Measurements from ENCODE around the gene SSR3.
A peak's percentile ranks its signal among the peaks of the same experiment; 100 is the strongest.

The SSR3 gene

GRCh38 chr3:156548902-156549301, 6.0 kb downstream of the SSR3 start:
- TF ChIP-seq ZNF8 (CRISPR knock-in tag; IDR thresholded peaks at IDR 0.05) (no peak), CREB5 (CRISPR knock-in tag; IDR thresholded peaks at IDR 0.05; ENCODE audit: low read depth) (no peak), ZFP3 (CRISPR knock-in tag; IDR thresholded peaks at IDR 0.05) (no peak), TSHZ2 (CRISPR knock-in tag; IDR thresholded peaks at IDR 0.05) (no peak)
- ATAC-seq, result no peak

DNA sequence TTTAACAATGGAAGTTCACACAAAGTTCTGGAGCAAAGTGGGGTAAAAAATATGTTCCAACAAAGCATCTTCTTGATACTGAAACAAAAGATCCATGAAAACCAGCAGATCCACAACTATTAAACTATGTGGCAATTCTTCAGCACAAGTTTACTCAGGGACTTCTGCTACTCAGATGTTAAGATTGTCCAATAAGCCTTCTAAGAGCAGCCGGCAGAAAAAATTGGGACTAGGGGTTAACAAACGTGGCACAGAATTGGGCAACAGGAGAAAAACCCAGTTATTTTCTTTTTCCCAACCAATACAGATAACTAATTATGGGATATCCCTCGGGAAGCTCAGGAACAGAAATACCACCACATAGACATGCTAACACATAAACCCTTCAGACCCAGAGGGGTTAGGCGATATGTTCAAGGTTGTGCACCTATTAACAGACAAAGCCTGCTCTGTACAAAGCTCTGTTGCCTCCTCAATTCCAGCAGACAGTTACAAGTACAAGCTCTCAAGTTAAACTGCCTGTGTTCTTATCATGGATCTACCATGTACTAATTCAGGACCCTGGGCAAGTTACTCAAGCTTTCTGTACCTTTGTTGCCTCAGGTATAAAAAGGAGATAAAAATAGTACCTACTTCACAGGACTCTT, 6.8 kb downstream of the SSR3 start:
- TF ChIP-seq BACH2 (CRISPR knock-in tag; IDR thresholded peaks at IDR 0.05; ENCODE audit: borderline replicate concordance), result no peak
- TF ChIP-seq, protein P1, sequence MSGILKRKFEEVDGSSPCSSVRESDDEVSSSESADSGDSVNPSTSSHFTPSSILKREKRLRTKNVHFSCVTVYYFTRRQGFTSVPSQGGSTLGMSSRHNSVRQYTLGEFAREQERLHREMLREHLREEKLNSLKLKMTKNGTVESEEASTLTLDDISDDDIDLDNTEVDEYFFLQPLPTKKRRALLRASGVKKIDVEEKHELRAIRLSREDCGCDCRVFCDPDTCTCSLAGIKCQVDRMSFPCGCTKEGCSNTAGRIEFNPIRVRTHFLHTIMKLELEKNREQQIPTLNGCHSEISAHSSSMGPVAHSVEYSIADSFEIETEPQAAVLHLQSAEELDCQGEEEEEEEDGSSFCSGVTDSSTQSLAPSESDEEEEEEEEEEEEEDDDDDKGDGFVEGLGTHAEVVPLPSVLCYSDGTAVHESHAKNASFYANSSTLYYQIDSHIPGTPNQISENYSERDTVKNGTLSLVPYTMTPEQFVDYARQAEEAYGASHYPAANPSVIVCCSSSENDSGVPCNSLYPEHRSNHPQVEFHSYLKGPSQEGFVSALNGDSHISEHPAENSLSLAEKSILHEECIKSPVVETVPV (CRISPR knock-in tag; IDR thresholded peaks at IDR 0.05), result no peak
- no peak for TF ChIP-seq TCF4 (CRISPR knock-in tag; IDR thresholded peaks at IDR 0.05; ENCODE audit: borderline replicate concordance)
- ATAC-seq, result no peak

DNA sequence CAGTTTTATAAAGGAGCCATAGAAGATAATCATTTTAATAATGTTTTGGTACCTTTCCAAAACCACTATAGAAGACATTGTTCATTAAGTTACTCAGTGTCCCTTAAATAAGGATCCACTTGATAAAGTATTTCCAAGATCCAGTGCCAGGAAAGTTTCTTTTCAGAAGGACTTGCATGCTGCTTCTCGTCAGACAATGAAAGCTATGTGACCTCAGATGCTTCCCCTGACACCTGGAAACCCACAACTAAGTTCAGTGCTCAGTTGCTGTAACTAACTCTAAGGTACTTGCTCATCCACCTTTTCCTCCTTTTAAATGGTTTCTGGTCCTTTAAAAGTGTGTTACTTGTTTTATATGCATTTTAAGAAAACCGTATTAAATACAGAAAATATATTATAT, 7.3 kb downstream of the SSR3 start:
- TF ChIP-seq ISL1 (CRISPR knock-in tag; IDR thresholded peaks at IDR 0.05) (peak; percentile 26; the same call in 1 of the 2 replicates), ZNF70 (CRISPR knock-in tag; IDR thresholded peaks at IDR 0.05) (no peak)
- ATAC-seq, result peak; percentile 18

DNA sequence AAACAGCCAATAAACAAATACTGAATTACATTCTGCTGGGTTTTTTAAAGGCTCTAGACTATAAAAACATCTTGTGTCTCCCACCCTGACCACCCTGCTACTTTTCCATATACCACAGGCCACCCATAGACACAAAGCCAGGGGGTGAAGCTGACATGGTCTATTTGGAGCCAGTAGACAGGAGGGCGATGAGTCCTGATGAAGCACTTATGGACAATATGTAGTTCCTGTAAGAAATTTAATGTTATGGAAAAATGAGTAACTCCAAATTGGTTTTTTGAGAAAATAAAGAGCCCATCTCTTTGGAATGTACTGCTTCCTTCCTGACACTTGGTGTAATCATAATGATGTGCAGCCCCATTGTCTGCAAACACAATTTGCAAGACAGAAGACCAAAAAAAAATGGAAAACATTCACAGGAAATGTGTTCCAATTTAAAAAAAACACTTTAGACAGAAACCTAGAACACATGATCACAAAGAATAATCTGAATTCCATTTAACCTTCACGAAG, 11.8 kb downstream of the SSR3 start:
- TF ChIP-seq TCF4 (CRISPR knock-in tag; IDR thresholded peaks at IDR 0.05; ENCODE audit: borderline replicate concordance) (no peak), OSR1 (CRISPR knock-in tag; IDR thresholded peaks at IDR 0.05) (no peak), ZNF70 (CRISPR knock-in tag; IDR thresholded peaks at IDR 0.05) (no peak), POU6F1 (CRISPR knock-in tag; IDR thresholded peaks at IDR 0.05; ENCODE audit: borderline replicate concordance, low read depth) (no peak), TSHZ2 (CRISPR knock-in tag; IDR thresholded peaks at IDR 0.05) (no peak), SNAI2 (CRISPR knock-in tag; IDR thresholded peaks at IDR 0.05) (no peak), TOX (CRISPR knock-in tag; IDR thresholded peaks at IDR 0.05; ENCODE audit: borderline replicate concordance) (no peak), BACH2 (CRISPR knock-in tag; IDR thresholded peaks at IDR 0.05; ENCODE audit: borderline replicate concordance) (no peak), GLIS3 (CRISPR knock-in tag; IDR thresholded peaks at IDR 0.05) (no peak), ESRRG (CRISPR knock-in tag; IDR thresholded peaks at IDR 0.05) (no peak), RARB (CRISPR knock-in tag; IDR thresholded peaks at IDR 0.05) (no peak), ARNTL (CRISPR knock-in tag; IDR thresholded peaks at IDR 0.05; ENCODE audit: borderline replicate concordance, low read depth) (no peak), CREB5 (CRISPR knock-in tag; IDR thresholded peaks at IDR 0.05; ENCODE audit: low read depth) (no peak), ZFP30 (CRISPR knock-in tag; IDR thresholded peaks at IDR 0.05) (no peak)
- TF ChIP-seq, protein P1 (CRISPR knock-in tag; IDR thresholded peaks at IDR 0.05), result no peak
- ATAC-seq, result no peak

Data from SK-N-SH treated with all-trans-retinoic acid at 6 μM for 48 hours (cell line).